Measurements from ENCODE around the gene BCKDHB.

Gene BCKDHB

DNA sequence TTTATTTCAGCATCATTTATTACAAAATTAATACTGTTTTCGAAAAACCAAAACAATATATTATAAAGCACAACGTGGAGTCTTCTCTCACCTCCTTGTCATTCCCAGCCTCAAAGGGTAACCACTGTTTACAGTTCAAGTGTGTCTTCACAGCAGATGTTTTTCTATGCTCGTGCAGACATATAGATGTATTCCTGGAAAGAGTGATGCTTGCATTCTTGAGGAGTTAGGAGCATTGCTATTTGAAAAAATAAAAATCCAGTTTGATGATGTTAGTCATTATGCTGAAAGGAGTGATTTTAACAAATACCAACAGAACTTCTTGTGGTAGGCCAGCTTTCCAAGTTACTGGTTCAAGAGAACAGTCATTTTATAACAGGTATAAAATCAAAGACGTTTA lies 234.9 kb downstream of the BCKDHB start:
- intact Hi-C loops (cut with micrococcal nuclease), result no loop called here
- no peak overlapping the region for H3K27ac Mint-ChIP-seq
- peaks cover 5% of the 10 kb centered on the region for H3K4me1 Mint-ChIP-seq (ENCODE audit: low read depth)
- H3K9me3 Mint-ChIP-seq, result no peaks in the 10 kb centered on the region
- H3K36me3 Mint-ChIP-seq (ENCODE audit: low read depth), result no peaks in the 10 kb centered on the region
- no peaks in the 10 kb centered on the region for H3K27me3 Mint-ChIP-seq
- H3K4me3 Mint-ChIP-seq, result no peak overlapping the region

DNA sequence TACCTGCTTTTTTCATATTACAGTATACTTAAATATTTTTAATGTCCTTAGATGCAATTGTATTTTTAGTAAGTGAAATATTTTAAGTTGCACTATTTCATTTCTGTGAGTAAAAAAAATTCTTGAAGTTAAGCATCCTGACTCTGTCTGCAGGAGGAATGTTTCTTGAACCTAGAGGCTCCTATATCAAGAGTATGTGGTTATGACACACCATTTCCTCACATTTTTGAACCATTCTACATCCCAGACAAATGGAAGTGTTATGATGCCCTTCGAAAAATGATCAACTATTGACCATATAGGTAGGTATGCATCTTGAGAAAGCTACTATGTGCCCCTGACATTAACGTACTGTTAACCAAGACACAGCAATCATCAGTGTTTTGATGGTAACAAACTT lies 237.0 kb downstream of the BCKDHB start:
- Mint-ChIP-seq H3K9me3 (no peaks in the 10 kb centered on the region), H3K36me3 (ENCODE audit: low read depth) (no peaks in the 10 kb centered on the region), H3K4me1 (ENCODE audit: low read depth) (no peaks in the 10 kb centered on the region), H3K27ac (no peak overlapping the region), H3K4me3 (no peak overlapping the region), H3K27me3 (no peaks in the 10 kb centered on the region)
- intact Hi-C loops (cut with micrococcal nuclease), result no loop called here

DNA sequence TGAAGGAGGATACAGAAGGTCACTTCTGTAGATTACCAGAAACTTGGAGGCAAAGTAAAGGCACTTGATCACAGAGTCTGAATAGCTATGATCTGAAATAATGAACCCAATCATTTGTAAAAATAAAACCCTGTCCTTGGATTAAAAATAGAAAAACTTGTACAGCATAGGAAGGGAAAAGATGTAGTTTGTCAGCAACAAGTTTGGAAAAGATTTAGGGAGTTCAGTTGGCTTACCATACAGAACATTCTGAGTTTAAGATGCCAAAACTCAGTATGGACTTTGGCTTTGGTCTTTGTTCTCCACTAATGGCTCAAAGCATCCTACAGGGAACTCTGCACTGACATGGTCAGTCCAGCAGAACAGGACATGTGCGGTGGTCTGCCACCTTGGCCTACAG lies 240.6 kb downstream of the BCKDHB start:
- Mint-ChIP-seq H3K27me3 (no peaks in the 10 kb centered on the region), H3K36me3 (ENCODE audit: low read depth) (no peaks in the 10 kb centered on the region), H3K4me3 (no peak overlapping the region), H3K4me1 (ENCODE audit: low read depth) (no peaks in the 10 kb centered on the region), H3K27ac (no peak overlapping the region), H3K9me3 (no peaks in the 10 kb centered on the region)
- intact Hi-C loops (cut with micrococcal nuclease), result no loop called here

DNA sequence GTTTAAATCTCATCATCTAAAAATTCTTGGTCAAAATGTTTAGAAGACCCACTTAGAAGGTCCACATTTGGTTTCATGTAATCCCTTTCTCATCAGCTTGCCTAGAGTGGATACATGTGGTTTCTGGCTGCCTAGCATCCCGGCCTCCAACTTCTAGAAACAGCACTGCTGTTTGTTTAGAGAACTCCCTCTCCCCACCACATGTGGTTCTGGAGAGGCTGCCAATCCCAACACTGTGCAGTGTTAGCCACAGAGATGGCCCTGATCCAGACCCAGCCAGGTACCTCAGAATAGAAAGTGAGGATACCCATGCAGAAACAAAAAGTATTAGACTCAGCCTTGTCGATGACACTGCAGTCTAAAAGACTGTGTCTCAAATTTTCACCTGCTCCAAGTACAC lies 241.8 kb downstream of the BCKDHB start:
- no peak overlapping the region for H3K27ac Mint-ChIP-seq
- H3K4me1 Mint-ChIP-seq (ENCODE audit: low read depth), result no peaks in the 10 kb centered on the region
- no peaks in the 10 kb centered on the region for H3K36me3 Mint-ChIP-seq (ENCODE audit: low read depth)
- H3K9me3 Mint-ChIP-seq, result no peaks in the 10 kb centered on the region
- no peaks in the 10 kb centered on the region for H3K27me3 Mint-ChIP-seq
- H3K4me3 Mint-ChIP-seq, result no peak overlapping the region
- intact Hi-C loops (cut with micrococcal nuclease), result no loop called here

GRCh38 chr6:80356000-80356399 lies 249.5 kb downstream of the BCKDHB start:
- no peaks in the 10 kb centered on the region for H3K27me3 Mint-ChIP-seq
- no peak overlapping the region for H3K4me3 Mint-ChIP-seq
- H3K27ac Mint-ChIP-seq, result no peak overlapping the region
- H3K36me3 Mint-ChIP-seq (ENCODE audit: low read depth), result no peaks in the 10 kb centered on the region
- intact Hi-C loops (cut with micrococcal nuclease), result no loop called here
- peaks cover 10% of the 10 kb centered on the region for H3K9me3 Mint-ChIP-seq
- no peaks in the 10 kb centered on the region for H3K4me1 Mint-ChIP-seq (ENCODE audit: low read depth)

- no peaks in the 10 kb centered on the region for H3K4me1 Mint-ChIP-seq (ENCODE audit: low read depth)
- H3K9me3 Mint-ChIP-seq, result peaks cover 15% of the 10 kb centered on the region
- no peaks in the 10 kb centered on the region for H3K27me3 Mint-ChIP-seq
- H3K27ac Mint-ChIP-seq, result no peak overlapping the region
- no peaks in the 10 kb centered on the region for H3K36me3 Mint-ChIP-seq (ENCODE audit: low read depth)
- intact Hi-C loops (cut with micrococcal nuclease), result no loop called here
- H3K4me3 Mint-ChIP-seq, result no peak overlapping the region
Measured at GRCh38 chr6:80356545-80356944, 250.1 kb downstream of the BCKDHB start.

DNA sequence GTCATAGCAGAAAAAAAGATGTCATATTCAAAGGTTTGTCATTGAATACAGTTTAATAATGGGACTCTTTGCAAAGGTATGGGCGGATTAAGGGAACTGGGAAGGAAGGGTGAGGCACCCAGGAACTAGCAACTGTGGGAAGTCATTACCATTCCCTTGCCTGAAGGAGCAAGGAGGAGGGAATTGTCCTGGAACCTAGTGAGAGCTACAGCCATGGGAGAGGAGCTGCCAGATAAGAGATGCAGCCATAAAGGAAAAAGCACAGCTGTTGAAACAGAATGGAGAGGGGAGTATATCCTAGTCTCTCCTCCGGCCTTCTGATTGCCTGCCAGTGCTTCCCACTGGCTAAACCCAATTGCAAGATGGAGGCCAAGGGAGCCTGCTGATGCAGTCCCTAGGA lies 250.6 kb downstream of the BCKDHB start:
- no peaks in the 10 kb centered on the region for H3K4me1 Mint-ChIP-seq (ENCODE audit: low read depth)
- intact Hi-C loops (cut with micrococcal nuclease), result no loop called here
- H3K27ac Mint-ChIP-seq, result no peak overlapping the region
- H3K4me3 Mint-ChIP-seq, result no peak overlapping the region
- peaks cover 21% of the 10 kb centered on the region for H3K9me3 Mint-ChIP-seq
- H3K27me3 Mint-ChIP-seq, result no peaks in the 10 kb centered on the region
- no peaks in the 10 kb centered on the region for H3K36me3 Mint-ChIP-seq (ENCODE audit: low read depth)

DNA sequence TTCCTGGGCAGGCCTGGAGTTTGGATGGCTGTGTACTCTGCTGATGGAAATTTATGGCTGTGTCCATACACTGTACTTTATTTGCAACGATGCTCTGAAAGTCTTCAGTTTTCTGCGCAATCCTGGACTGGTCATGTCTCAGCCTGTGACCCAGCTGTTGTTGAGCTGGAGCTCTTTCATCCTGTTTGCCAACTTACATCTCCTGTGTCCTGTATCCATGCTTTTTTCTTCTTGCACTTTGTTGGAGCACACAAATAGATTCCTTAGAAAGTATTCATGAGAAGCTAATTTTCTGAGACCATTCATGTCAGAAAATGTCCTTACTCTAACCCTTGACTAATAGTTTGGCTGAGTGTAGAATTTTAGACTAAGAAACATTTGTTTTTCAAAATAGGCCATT lies 251.2 kb downstream of the BCKDHB start:
- no peak overlapping the region for H3K27ac Mint-ChIP-seq
- peaks cover 21% of the 10 kb centered on the region for H3K9me3 Mint-ChIP-seq
- H3K27me3 Mint-ChIP-seq, result no peaks in the 10 kb centered on the region
- H3K36me3 Mint-ChIP-seq (ENCODE audit: low read depth), result no peaks in the 10 kb centered on the region
- intact Hi-C loops (cut with micrococcal nuclease), result no loop called here
- no peak overlapping the region for H3K4me3 Mint-ChIP-seq
- no peaks in the 10 kb centered on the region for H3K4me1 Mint-ChIP-seq (ENCODE audit: low read depth)

DNA sequence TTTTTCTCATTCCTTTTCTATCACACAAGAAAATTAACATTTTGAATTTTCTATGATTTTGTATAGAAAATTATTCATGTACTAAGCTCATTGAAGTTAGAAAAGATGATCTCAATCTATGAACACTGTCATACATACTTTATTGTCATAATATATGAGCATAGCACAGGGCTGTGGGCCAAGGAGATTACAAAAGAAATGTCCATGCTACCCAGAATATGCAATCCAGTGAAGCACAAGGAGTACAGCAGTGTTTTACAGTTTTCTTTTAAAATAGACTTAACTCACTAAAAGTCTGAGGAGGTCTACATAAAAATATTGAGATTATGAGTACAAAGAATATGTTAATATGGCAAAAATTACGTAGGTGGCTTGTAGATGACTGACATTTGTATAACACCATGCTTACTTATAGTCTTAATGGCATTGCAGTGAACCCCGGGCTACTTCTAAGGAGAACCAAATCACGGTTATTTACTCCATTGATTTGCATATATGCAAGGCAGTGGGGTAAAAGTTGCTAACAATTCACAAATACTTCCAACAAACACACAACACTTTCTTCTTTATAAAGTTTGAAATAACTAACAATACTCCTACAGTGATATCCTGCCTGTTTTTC lies 257.1 kb downstream of the BCKDHB start:
- H3K9me3 Mint-ChIP-seq, result peaks cover 27% of the 10 kb centered on the region
- H3K36me3 Mint-ChIP-seq (ENCODE audit: low read depth), result no peaks in the 10 kb centered on the region
- no peaks in the 10 kb centered on the region for H3K27me3 Mint-ChIP-seq
- H3K4me1 Mint-ChIP-seq (ENCODE audit: low read depth), result no peaks in the 10 kb centered on the region
- intact Hi-C loops (cut with micrococcal nuclease), result no loop called here
- H3K27ac Mint-ChIP-seq, result no peak overlapping the region
- H3K4me3 Mint-ChIP-seq, result no peak overlapping the region

- intact Hi-C loops (cut with micrococcal nuclease), result no loop called here
- Mint-ChIP-seq H3K4me1 (ENCODE audit: low read depth) (no peaks in the 10 kb centered on the region), H3K9me3 (peaks cover 24% of the 10 kb centered on the region), H3K27me3 (no peaks in the 10 kb centered on the region), H3K27ac (no peak overlapping the region), H3K36me3 (ENCODE audit: low read depth) (no peaks in the 10 kb centered on the region), H3K4me3 (no peak overlapping the region)
Measured at GRCh38 chr6:80364149-80364548, 257.7 kb downstream of the BCKDHB start.

- Mint-ChIP-seq H3K9me3 (peaks cover 23% of the 10 kb centered on the region), H3K27me3 (no peaks in the 10 kb centered on the region), H3K4me3 (no peak overlapping the region), H3K4me1 (ENCODE audit: low read depth) (no peaks in the 10 kb centered on the region), H3K27ac (no peak overlapping the region), H3K36me3 (ENCODE audit: low read depth) (no peaks in the 10 kb centered on the region)
- intact Hi-C loops (cut with micrococcal nuclease), result no loop called here
Measured at GRCh38 chr6:80366051-80366450, 259.6 kb downstream of the BCKDHB start.

- Mint-ChIP-seq H3K27me3 (no peaks in the 10 kb centered on the region), H3K4me1 (ENCODE audit: low read depth) (no peaks in the 10 kb centered on the region), H3K4me3 (no peak overlapping the region), H3K27ac (no peak overlapping the region), H3K9me3 (peaks cover 16% of the 10 kb centered on the region), H3K36me3 (ENCODE audit: low read depth) (no peaks in the 10 kb centered on the region)
- intact Hi-C loops (cut with micrococcal nuclease), result no loop called here
Measured at GRCh38 chr6:80366714-80367113, 260.2 kb downstream of the BCKDHB start.

DNA sequence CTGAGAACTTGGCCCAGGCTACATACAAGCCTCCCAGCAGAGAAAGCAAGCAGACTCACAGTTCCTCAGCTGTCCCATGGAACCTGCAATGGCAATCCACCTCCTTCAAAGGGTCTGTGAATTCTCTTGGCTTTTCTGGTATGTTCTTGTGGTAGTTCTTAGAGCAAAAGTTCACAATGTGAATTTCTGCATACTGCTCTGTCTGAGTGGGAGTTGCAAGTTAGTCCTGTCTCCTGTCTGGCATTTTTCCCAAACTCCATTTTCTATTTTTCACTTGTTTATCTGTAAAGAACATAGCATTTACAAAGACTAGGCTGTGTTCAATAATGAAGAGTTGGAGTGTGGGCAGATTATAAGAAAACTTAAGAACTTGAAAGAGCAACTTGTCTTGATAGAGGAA lies 269.9 kb downstream of the BCKDHB start:
- H3K36me3 Mint-ChIP-seq (ENCODE audit: low read depth), result no peaks in the 10 kb centered on the region
- H3K9me3 Mint-ChIP-seq, result peaks cover 33% of the 10 kb centered on the region
- H3K4me3 Mint-ChIP-seq, result no peak overlapping the region
- no peaks in the 10 kb centered on the region for H3K27me3 Mint-ChIP-seq
- no peak overlapping the region for H3K27ac Mint-ChIP-seq
- H3K4me1 Mint-ChIP-seq (ENCODE audit: low read depth), result no peaks in the 10 kb centered on the region
- intact Hi-C loops (cut with micrococcal nuclease), result no loop called here

DNA sequence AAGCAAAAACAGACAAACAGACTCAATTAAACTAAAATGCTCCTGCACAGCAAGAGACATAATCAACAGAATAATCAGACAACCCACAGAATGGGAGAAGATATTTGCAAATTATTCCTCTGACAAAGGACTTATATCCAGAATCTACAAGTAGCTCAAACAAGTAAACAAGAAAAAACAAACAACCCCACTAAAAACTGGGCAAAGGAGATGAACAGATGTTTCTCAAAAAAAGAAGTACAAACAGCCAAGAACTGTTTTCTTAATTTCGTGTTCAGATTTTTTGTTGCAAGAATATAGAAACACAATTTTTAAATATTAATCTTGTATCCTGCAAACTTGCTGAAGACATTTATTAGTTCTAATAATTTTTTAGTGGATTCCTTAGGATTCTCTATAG lies 274.1 kb downstream of the BCKDHB start:
- Mint-ChIP-seq H3K27me3 (no peaks in the 10 kb centered on the region), H3K4me1 (ENCODE audit: low read depth) (no peaks in the 10 kb centered on the region)
- intact Hi-C loops (cut with micrococcal nuclease), result no loop called here

DNA sequence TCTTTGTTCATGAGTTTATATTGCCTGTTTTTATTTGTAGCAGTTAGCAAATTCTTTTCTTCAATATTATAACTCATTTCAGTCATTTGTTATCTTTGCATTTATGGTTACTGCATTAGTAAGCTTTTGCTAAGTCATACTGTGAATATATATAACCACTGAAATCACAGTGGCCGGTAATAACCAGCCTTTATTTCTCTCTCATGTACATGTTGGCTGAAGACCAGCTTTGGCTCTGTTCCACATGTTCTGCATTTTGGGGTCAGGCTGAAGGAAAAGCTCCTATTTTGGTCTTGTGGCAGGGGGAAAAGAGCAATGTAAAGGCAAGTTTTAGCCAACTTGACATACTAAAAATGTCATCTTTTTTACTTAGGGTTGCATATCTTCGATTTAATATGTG lies 276.3 kb downstream of the BCKDHB start:
- H3K27ac Mint-ChIP-seq, result no peak overlapping the region
- no peaks in the 10 kb centered on the region for H3K36me3 Mint-ChIP-seq (ENCODE audit: low read depth)
- H3K4me1 Mint-ChIP-seq (ENCODE audit: low read depth), result no peaks in the 10 kb centered on the region
- H3K27me3 Mint-ChIP-seq, result no peaks in the 10 kb centered on the region
- H3K9me3 Mint-ChIP-seq, result peaks cover 10% of the 10 kb centered on the region
- no peak overlapping the region for H3K4me3 Mint-ChIP-seq
- intact Hi-C loops (cut with micrococcal nuclease), result no loop called here

More for the DNA sequence above, 274.1 kb downstream of the BCKDHB start:
- no peak overlapping the region for H3K4me3 Mint-ChIP-seq
- H3K27ac Mint-ChIP-seq, result no peak overlapping the region
- peaks cover 15% of the 10 kb centered on the region for H3K9me3 Mint-ChIP-seq
- H3K36me3 Mint-ChIP-seq (ENCODE audit: low read depth), result no peaks in the 10 kb centered on the region
